ENCODE data around the gene MAS1.

MAS1 gene

GRCh38 chr6:159934181-159934580, 43.4 kb downstream of the MAS1 start:
- no peak for DNase-seq (ENCODE audit: low read depth in 1 of 2, low spot score in 1 of 2)

GRCh38 chr6:159935065-159935464, 44.3 kb downstream of the MAS1 start:
- no peak for TF ChIP-seq JUND (IDR thresholded peaks at IDR 0.05; ENCODE audit: low read depth)
- in situ Hi-C loops (cut with HindIII; ENCODE audit: low pct_unique_long_range_greater_than_20kb, low sequenced_read_pairs) = no loop called here
- DNase-seq (ENCODE audit: low read depth in 1 of 2, low spot score in 1 of 2) = no peak

More at GRCh38 chr6:159934181-159934580, 43.4 kb downstream of the MAS1 start:
- TF ChIP-seq JUND (IDR thresholded peaks at IDR 0.05; ENCODE audit: low read depth) = no peak
- in situ Hi-C loops (cut with HindIII; ENCODE audit: low pct_unique_long_range_greater_than_20kb, low sequenced_read_pairs) = no loop called here

DNA sequence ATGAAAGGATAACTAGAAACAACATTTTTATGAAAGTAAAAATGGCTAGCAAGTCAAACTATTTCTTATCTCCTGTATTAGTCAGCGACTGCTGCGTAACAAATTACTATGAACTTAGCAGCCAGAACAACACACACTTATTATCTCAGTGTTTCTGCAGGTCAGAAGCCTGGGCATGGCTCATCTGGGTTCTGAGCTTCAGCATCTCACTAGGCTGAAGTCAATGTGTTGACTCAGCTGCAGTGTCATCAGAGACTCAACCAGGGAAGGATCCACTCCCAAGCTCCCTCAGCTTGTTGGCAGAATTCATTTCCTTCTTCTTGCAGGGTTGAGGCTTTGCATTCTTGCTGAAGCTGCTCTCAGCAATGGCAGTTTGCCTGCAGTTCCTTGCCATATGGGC, 44.8 kb downstream of the MAS1 start:
- DNase-seq (ENCODE audit: low read depth in 1 of 2, low spot score in 1 of 2) = no peak
- in situ Hi-C loops (cut with HindIII; ENCODE audit: low pct_unique_long_range_greater_than_20kb, low sequenced_read_pairs) = no loop called here
- TF ChIP-seq JUND (IDR thresholded peaks at IDR 0.05; ENCODE audit: low read depth) = no peak

GRCh38 chr6:159939591-159940016, 48.8 kb downstream of the MAS1 start:
- in situ Hi-C loops (cut with HindIII; ENCODE audit: low pct_unique_long_range_greater_than_20kb, low sequenced_read_pairs) = no loop called here
- no peak for TF ChIP-seq JUND (IDR thresholded peaks at IDR 0.05; ENCODE audit: low read depth)
- DNase-seq (ENCODE audit: low read depth in 1 of 2, low spot score in 1 of 2) = no peak
